Medulla oblongata (tissue), 1 donor: ENCODE measurements around the gene PI16.
A peak's percentile ranks its signal among the peaks of the same experiment; 100 is the strongest.

Experiments used
- DNase-seq: peaks from one replicate; pipeline ENCODE4 v3.0.0-alpha.2; 2015; ENCODE audit errors: extremely low spot score

The PI16 gene

GRCh38 chr6:36999751-37000125, 45.2 kb downstream of the PI16 start:
- DNase-seq, result no peak

- no peak for DNase-seq
Observed at GRCh38 chr6:37004044-37004980, 49.8 kb downstream of the PI16 start.

- peak; percentile 33 for DNase-seq
Observed at GRCh38 chr6:37005061-37005810, 50.7 kb downstream of the PI16 start, which contains the start of gene FGD2. FGD2 (plus strand) TSS chr6:37005655; CDS start chr6:37005818, 163 bp downstream.

GRCh38 chr6:37005827-37006567, 51.5 kb downstream of the PI16 start:
- DNase-seq, result no peak

GRCh38 chr6:37006793-37007339, 52.3 kb downstream of the PI16 start:
- DNase-seq, result no peak

GRCh38 chr6:37007340-37008043, 53.0 kb downstream of the PI16 start:
- DNase-seq, result peak; percentile 78

GRCh38 chr6:37008484-37009465, 54.2 kb downstream of the PI16 start:
- DNase-seq, result peak; percentile 74

- peak; percentile 48 for DNase-seq
Observed at GRCh38 chr6:37010402-37010892, 55.9 kb downstream of the PI16 start.

- DNase-seq, result no peak
Observed at GRCh38 chr6:37011656-37012378, 57.3 kb downstream of the PI16 start.

- DNase-seq, result no peak
Observed at GRCh38 chr6:37013516-37014491, 59.3 kb downstream of the PI16 start.
